HK-2 (cell line): ENCODE results near the gene TMC6.
"Not testable (repeated sequence)": the region's sequence is repeated elsewhere in the genome, so short reads cannot be mapped to it uniquely, and the experiment has no call there.

Experiments
- DNase-seq: peaks from one replicate; pipeline ENCODE4 v3.0.0-alpha.2; 2018; ENCODE audit not compliant: unreplicated experiment

TMC6 gene, protein sequence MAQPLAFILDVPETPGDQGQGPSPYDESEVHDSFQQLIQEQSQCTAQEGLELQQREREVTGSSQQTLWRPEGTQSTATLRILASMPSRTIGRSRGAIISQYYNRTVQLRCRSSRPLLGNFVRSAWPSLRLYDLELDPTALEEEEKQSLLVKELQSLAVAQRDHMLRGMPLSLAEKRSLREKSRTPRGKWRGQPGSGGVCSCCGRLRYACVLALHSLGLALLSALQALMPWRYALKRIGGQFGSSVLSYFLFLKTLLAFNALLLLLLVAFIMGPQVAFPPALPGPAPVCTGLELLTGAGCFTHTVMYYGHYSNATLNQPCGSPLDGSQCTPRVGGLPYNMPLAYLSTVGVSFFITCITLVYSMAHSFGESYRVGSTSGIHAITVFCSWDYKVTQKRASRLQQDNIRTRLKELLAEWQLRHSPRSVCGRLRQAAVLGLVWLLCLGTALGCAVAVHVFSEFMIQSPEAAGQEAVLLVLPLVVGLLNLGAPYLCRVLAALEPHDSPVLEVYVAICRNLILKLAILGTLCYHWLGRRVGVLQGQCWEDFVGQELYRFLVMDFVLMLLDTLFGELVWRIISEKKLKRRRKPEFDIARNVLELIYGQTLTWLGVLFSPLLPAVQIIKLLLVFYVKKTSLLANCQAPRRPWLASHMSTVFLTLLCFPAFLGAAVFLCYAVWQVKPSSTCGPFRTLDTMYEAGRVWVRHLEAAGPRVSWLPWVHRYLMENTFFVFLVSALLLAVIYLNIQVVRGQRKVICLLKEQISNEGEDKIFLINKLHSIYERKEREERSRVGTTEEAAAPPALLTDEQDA

DNA sequence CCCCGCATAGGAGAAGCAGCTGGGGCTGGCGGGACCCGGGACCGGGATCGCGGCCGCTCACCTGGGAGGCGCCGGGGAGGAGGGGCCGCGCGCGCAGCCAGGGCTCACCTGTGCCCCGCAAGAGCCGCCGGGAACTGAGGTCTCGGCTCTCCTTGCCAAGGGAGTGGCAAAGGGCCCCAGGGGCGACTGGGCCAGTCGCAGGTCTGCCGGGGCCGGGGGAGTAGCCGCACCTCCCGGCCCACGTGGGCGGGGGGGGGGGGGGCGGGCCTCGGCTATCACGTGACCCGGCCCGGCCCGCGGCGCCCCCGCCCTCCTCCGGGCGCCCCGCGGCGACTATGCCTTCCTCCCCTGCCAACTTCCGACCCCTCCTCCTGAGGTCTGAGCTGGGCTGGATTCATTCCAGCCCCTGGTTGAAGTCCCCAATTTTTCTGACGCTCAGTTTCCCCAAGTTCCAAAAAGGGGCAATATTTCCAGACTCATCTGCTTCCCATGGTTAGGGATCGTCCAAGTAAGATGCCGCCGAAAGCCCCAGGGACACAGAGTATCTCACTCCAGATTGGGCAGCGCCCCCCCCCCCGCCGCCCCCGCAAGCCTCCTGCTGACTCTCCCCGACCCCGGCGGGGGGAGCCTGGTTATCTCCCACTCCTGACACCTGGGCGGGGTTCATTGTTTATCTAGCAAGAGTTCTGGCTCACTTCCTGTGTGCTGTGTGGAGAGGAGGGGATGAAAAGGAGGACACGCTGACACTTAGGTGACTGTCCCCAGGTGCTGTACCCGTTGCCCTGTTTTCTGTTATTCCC, at the start of gene TMC6:
TSS of gene TMC6 (minus strand) at position 205 of the 800 bp plus-strand sequence. CDS start 1,923 bp downstream, outside the sequence.
- DNase-seq: peak; percentile 63

DNA sequence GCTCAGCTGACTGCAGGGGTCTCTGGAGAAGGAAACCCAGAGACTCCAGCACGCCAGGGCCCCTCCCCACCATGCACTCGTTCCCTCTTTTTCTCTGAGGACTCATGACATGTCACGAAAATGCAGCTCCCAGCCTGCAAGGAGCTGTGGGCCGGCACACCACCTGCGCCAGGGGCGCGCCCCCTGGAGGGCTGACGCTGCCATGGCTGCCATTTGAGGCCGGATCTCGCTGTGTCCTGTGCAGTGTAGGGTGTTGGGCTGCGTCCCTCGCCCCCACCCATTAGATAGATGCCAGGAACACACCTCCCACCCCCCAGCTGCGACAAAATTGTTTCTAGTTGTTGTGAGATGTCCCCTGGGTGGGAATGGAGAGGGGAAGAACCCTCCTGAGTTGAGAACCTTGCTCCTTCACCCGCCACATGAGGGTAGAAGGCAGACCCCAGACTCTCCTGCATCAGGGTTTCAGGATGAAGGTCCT, 48.0 kb upstream of the TMC6 start:
- DNase-seq: no peak

DNA sequence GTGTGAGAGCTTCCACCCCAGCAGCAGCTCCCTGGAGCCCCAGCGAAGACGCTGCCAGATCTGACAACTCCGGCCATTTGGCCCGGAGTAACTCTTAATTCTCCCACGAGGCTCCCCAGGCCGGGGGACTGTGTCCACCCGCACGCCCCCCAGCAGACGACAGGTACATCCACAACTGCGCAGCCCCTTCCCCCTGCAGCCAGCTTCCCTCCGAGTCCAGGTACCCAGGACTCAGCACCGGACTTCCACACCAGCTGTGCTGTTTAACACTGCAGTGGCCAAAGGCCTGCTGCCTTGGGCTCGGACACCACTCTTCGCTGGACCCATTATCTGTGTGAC, 47.1 kb upstream of the TMC6 start:
- no peak for DNase-seq

DNA sequence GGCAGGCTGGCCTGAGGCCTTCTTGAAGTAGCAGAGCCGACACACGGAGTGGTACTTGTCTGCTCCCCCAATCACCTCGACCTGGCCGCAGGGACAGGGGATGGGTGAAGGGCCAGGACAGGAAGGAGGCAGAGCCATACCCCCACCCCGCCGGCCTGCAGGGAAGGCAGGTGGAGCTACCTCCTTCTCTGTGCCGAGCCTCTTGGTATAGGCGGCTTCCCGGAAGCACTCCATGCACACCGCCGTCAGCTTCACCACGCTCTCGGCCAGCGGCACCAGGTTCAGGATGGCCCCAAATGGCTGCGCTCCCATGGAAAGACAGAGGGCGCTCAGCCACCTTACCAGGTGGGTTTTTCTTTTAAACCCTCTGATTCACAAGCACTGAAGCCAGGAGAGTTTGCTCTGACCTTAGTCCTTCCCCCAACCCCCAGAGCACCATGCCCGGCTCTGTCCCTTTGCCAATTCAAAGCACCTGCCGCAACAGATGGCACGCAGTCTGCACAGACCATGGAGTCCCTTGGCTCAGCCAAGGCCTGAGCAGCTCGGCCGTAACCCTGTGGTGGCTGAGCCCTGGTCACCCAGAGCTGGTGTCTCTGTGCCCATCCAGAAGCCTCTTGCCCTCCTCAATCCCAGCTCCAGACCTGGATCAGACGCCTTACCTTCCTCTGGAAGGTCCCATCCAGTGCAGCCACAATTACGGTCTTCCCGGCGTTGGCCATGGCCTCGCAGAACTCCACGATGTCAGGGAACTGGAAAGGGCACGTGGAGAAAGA, 46.5 kb upstream of the TMC6 start:
- no peak for DNase-seq

DNA sequence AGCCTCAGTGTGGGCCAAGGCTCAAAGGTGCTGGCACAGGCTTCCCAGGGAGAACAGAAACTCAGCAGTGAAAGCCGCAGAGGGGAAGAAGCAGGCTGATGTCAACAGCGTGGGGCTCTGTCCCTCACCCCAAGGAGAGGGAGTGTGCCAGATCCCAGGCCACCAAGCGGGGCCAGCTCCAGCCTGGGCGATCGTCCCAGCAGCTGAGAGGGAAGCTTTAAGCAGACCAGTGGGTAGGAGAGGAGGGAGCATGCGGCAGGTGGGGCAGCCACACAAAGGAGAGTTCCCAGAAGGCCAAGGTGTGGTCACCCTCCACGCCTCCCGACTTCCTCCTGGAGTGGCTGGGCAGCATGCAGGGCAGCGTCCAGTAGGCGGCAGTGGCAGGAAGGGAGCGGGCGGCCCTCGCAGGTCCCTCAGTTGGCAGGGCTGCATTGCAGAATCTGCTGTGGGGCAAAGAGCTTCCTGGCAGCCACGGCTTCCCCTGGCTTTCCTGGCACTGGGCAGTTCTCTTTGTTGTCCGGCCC, 45.9 kb upstream of the TMC6 start:
- no peak for DNase-seq

DNA sequence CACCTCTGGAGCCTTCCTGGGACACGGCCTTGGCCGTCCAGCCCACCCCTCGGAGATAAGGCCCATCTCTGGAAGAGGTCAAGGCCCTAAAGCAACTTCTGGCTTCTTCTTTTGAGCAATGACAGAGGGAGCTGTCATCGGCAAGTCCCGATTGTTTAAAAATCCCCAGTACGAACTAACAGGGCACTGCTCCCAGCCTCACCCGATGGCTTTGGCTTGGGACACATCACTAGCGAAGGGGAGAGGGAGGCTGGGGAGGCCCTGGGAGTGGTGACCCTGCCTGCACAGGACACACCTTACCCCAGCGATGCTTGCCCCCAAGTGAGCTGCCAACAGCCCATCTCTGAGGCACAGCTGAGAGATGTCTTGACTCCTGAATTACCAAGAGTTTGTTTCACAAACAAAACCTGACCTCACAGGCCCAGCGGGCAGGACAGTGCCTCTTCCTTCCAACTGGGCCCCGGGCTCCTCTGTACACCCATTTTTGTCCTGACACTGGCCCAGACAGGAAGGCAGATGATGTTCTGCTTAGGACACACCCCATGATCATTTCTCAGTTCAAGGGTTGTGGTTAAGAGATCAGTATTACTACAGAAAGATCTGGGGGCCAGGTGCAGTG, 44.7 kb upstream of the TMC6 start:
- DNase-seq: no peak

DNA sequence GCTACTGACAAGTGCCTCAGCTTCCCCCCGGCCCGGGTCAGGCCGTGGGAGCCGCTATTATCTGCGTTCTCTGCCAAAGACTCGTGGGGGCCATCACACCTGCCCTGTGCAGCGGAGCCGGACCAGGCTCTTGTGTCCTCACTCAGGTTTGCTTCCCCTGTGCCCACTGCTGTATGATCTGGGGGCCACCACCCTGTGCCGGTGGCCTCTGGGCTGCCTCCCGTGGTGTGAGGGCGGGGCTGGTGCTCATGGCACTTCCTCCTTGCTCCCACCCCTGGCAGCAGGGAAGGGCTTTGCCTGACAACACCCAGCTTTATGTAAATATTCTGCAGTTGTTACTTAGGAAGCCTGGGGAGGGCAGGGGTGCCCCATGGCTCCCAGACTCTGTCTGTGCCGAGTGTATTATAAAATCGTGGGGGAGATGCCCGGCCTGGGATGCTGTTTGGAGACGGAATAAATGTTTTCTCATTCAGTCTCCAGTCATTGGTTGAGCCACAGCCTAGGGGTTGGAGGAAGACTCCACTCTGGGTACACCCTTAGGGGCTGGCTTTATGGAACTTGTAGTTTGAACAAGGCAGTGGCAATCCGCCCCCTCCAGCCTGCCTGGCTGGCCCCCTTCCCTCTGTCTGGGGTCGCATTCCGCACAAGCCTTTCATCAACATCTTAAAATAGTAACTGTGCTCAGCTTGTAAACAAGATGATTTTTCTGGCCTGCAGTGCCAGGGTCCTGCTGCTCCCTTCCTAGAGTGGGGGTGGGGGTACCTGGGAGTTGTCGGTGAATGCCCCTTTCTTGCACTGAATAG, 43.9 kb upstream of the TMC6 start:
- no peak for DNase-seq

DNA sequence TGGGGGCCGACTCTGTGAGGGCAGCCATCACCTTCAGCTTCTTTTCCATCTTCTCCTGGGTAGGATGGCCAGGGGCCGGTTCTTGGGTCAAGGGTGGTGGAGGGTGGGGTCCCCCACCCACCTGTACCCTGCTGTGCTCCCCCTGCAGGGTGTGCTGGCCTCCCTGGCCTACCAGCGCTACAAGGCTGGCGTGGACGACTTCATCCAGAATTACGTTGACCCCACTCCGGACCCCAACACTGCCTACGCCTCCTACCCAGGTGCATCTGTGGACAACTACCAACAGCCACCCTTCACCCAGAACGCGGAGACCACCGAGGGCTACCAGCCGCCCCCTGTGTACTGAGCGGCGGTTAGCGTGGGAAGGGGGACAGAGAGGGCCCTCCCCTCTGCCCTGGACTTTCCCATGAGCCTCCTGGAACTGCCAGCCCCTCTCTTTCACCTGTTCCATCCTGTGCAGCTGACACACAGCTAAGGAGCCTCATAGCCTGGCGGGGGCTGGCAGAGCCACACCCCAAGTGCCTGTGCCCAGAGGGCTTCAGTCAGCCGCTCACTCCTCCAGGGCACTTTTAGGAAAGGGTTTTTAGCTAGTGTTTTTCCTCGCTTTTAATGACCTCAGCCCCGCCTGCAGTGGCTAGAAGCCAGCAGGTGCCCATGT, 43.2 kb upstream of the TMC6 start:
- not testable (repeated sequence) for DNase-seq

DNA sequence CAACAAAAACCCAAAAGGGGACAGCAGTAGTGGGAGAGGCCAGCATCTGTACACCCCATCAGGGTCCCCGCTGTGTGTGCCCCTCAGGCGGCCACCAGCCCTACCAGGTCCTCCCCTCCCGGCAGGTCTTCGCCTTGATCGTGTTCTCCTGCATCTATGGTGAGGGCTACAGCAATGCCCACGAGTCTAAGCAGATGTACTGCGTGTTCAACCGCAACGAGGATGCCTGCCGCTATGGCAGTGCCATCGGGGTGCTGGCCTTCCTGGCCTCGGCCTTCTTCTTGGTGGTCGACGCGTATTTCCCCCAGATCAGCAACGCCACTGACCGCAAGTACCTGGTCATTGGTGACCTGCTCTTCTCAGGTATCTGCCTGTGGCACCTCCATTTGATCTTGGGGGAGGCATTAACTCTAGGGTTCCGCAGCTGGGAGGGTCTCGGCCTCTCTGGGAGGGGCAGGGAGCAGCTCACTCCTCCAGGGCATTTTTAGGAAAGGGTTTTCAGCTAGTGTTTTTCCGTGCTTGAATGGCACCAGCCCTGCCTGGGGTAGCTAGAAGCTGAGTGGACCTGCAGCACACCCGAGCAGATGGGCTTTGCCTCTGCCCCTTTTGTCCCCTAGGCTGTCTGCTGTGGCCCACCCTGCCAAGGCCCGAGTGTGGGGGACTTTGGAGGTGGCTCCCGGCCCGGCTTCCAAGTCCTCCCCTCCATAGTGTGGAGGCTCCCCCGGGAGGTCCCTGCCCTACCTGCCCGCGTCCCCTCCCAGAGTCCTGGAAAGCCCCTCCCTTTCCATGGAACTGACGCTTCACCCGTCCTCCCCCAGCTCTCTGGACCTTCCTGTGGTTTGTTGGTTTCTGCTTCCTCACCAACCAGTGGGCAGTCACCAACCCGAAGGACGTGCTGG, 42.4 kb upstream of the TMC6 start:
- no peak for DNase-seq

DNA sequence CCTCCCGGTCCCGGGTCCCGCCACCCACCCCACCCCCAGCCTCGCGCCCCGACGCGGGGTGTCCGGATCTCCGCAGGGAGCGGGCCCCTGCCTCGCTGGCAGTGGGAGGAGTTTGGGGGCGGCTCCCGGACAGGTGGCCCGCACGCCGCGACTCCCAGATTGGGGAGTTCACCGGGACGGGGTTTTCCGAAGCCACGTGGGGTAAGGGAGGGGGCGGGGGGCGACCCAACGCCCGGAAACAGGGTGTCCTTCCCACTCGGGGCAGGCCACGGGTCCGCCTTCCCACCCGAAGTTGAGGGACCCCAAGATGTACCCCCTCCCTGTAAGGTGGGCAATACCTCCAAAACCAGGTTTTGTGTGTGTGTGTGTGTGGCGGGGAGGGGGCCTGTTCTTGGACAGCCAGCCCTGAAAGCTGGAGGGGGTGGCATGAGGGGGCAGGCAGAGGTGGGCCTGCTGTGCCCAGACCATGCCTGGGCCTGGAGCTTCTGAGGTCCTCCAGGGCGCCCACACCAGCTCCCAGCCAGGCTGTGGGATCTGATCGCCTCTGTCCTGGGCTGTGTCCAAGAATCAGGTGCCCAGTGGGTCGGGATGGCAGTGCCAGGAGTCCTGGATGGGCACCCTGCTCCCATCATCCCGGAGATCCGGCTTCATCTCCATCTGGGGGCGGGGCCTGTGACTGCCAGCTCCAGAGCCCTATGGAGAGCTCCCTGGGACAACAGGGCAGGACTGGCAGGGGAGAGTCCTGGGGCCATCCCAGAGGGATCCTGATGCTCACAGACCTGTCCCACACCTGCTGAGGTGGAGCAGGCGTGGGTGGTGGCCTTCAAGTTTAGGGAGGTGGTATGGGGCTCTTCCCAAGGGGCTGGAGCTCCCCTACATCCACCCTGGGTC, 40.6 kb upstream of the TMC6 start:
- peak; percentile 70 for DNase-seq

DNA sequence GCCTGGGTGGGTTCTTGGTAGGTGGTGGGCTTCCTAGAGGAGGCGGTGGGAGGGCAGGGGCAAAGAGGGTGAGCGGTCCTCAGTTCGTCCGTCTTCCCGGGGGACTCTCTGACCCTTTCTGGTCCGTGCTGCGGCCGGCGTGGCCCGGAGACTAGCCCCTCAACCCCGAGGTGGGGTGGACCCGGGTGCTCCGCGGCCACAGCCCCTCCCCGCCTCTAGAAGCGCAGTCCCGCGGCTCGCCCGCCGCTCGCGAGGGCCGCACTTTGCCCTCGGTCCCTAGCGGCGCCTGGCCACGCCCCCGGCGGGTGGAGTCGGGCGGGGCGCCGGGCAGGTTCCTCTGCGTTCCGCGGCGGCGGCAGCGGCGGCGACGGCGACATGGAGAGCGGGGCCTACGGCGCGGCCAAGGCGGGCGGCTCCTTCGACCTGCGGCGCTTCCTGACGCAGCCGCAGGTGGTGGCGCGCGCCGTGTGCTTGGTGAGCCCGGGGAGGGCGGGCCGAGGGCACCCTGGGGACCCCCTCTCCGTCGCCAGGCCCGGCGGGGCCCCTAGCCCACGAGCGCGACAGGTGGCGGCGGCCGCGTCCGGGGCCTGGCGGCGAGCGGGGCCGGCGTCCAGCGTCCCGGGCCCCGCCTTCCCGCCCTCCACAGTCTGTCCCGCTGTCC, 39.8 kb upstream of the TMC6 start, which contains the start of gene SYNGR2:
TSS of gene SYNGR2 (plus strand) at position 340 of the 661 bp plus-strand sequence. CDS start at position 376, 36 bp downstream.
- peak; percentile 74 for DNase-seq

DNA sequence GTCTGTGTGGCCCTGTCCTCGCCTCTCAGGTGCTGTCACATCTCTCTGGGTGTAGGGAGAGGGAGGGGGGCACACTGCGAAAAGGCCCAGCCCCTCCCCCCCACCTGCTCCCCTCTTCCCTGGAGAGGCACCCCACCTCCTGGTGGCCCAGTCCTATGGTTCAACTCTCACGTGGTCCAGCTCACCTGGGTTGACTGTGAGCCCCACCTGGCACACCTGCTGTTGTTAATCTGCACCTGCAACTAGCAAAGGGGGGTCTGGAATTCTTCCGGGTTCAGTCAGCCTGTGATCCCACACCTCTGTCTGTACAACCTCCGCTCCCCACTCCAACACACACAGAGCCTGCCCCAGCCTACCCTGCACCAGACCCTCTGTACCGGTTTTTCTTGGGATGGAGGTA, 37.9 kb upstream of the TMC6 start:
- DNase-seq: no peak

DNA sequence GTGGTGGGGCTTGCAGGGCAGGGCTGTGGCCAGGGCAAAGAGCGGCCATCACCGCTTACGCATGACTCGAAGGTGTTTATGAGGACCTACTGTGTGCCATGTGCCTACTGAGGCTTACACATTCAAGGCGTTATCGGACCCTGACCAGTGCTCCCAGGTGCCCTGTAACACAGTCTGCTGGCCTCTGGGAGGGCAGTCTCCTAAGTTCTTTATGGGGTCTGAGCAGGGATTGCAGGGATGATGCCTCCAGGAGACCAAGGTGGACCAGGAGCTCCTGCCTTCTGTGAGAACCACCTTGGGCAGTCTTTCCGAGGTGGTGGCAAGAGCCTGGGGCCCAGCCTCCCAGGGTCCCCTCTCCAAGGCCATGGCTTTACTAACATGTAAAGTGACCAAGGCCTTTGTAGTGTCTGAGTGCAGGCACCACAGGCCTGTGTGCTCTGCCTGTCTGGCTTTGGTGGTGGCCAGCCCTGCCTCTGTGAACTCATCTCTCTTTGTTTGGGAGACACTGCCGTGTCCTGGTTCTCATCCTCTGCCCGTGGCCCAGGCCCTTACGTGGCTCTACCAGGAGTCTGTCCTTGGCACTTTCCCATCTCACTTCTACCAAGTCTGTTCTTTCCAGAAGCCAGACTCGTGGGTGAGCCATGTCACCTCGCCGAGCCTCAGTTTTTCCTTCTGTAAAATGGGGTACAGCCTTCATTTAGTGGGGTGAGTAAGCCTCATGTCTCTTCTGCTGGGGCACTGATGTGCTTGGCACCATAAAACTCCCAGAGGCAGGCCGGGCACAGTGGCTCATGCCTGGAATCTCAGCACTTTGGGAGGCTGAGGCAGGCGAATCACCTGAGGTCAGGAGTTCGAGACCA, 36.4 kb upstream of the TMC6 start:
- no peak for DNase-seq

DNA sequence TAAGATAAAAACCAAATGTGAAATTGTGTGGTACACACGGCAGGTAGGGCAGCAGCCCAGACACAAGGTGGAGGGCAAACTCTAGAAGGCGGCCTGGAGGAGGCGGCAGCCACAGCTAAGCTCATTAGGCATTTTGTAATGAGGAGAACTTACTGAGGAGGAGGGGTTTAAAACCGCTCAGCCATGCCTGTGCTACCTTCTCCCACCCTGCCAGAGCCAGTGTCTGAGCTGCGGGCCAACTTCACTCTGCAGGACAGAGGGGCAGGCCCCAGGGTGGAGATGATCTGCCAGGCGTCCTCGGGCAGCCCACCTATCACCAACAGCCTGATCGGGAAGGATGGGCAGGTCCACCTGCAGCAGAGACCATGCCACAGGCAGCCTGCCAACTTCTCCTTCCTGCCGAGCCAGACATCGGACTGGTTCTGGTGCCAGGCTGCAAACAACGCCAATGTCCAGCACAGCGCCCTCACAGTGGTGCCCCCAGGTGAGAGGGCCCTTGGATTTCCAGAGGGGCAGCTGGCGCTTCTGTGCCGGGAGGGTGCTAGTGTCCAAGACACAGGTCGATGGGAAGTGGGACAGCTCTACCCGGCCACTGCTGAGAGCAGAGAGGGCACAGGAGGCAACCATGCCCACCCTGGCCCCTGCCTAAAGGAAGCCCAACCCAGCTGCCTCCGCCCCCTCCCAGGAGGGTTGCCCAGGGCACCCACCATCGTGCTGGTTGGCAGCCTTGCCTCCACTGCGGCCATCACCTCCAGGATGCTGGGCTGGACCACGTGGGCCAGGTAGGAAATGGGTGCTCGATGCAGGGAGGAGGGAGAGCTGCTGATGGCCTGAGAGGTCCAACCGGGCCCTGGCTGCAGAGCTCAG, 35.6 kb upstream of the TMC6 start:
- DNase-seq: no peak
